AG09309 (cell line): ENCODE data around the gene NTMT2.

Experiments used
- DNase-seq: peaks from one replicate; pipeline ENCODE4 v3.0.0-alpha.2; 2010; ENCODE audit warnings: low read depth
- H3K4me3 ChIP-seq: 2 replicates; pipeline ENCODE4 v1.5.1; 2011; ENCODE audit warnings: mild to moderate bottlenecking, low read depth, low read length, moderate library complexity; ENCODE audit not compliant: control insufficient read depth
- CTCF ChIP-seq: IDR thresholded peaks from 2 replicates; pipeline ENCODE4 v1.5.1; 2011; ENCODE audit warnings: mild to moderate bottlenecking, low read depth, low read length, inconsistent platforms; ENCODE audit not compliant: insufficient read depth, control insufficient read depth; ENCODE audit errors: missing control alignments

The NTMT2 gene

GRCh38 chr1:170200161-170200560 is 54.4 kb downstream of the NTMT2 start:
- no peak overlapping the region for H3K4me3 ChIP-seq
- no peak for TF ChIP-seq CTCF
- DNase-seq = no peak

- TF ChIP-seq CTCF = peak; percentile 35
- no peak overlapping the region for H3K4me3 ChIP-seq
- DNase-seq = no peak
Measured at GRCh38 chr1:170200621-170201397, 55.0 kb downstream of the NTMT2 start.

- no peak overlapping the region for H3K4me3 ChIP-seq
- no peak for DNase-seq
- no peak for TF ChIP-seq CTCF
Measured at GRCh38 chr1:170203693-170204092, 57.9 kb downstream of the NTMT2 start.

GRCh38 chr1:170204121-170204520 is 58.4 kb downstream of the NTMT2 start:
- DNase-seq = peak; percentile 56
- TF ChIP-seq CTCF = no peak
- no peak overlapping the region for H3K4me3 ChIP-seq

GRCh38 chr1:170205301-170205700 is 59.5 kb downstream of the NTMT2 start:
- no peak for DNase-seq
- no peak for TF ChIP-seq CTCF
- H3K4me3 ChIP-seq = no peak overlapping the region

- no peak for DNase-seq
- no peak overlapping the region for H3K4me3 ChIP-seq
- TF ChIP-seq CTCF = no peak
Measured at GRCh38 chr1:170209125-170209524, 63.4 kb downstream of the NTMT2 start.
